GM18519 (cell line): ENCODE results near the gene ZC3H6.
"Not testable (repeated sequence)": the region's sequence is repeated elsewhere in the genome, so short reads cannot be mapped to it uniquely, and the experiment has no call there.

Experiments
- ATAC-seq: cut with Tn5 transposase; IDR thresholded peaks from one replicate; pipeline ENCODE4 v1.9.1; 2021; ENCODE audit warnings: mild to moderate bottlenecking, moderate library complexity; ENCODE audit not compliant: unreplicated experiment, low FRiP score

The ZC3H6 gene

DNA sequence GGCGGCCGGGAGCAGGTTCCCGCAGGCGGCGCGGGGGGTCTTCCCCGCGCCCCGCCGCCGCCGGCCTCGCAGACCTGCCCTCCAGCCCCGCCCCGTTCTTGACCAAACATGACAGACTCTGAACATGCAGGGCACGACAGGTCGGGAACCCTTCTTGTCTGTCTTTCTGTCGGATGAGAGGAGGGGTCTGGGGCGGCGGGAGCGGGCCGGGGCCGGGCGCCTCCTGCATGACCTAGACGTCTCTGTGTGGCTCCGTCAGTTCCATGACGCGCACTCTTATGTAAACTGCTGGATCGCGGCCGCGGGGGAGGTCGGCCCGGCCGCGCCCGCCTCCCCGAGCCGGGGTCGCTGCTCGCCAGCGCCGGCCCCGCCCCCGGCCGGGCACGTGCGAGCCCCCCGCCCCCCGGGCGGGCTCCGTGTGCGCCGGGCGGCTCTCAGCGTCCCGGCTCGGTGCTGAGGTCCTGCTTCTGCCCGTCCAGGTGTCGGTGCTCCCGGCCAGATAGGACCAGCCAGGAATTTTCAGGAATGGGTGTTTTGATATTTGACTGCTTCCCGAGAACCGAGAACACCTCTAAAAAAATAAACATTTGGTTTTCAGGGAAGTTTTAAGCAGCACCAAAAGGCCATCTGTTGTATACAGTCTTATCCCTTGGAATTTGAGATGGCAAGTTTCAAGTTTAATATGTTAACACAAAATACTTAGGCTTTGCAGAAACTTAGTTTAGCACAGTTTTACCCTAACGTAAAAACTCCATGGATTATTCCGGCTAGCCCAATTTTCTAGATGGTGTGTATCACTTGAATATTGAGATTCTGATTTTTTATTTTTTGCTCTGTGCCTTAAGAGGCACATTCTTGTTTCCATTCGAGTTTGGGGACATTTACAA, 733 bp downstream of the ZC3H6 start:
- peak; percentile 47 for ATAC-seq

- ATAC-seq = no peak
Observed at GRCh38 chr2:112276954-112277353, 1.6 kb downstream of the ZC3H6 start.

GRCh38 chr2:112277596-112278220, 2.3 kb downstream of the ZC3H6 start:
- ATAC-seq = no peak

DNA sequence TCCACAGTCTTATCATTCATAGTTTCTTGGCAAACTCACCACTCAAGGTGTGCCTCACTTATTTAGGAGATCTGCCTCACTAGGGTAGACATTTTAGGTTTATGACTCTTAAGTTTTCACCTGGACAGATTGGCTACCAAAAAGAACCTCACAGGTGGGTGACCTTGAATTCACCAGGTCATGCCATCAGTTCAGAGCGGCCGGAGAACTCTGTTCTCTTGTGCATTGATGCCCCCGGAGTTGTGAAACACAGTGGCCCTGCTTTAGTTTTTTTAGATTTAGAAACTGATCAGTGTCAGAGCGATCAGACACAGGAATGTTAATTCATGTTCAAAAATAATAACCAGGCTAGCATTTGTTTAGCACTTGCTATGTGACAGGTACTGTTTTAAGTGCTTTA, 6.7 kb downstream of the ZC3H6 start:
- not testable (repeated sequence) for ATAC-seq

- ATAC-seq = not testable (repeated sequence)
Observed at GRCh38 chr2:112283535-112283934, 8.1 kb downstream of the ZC3H6 start.

GRCh38 chr2:112290088-112290487, 14.7 kb downstream of the ZC3H6 start:
- no peak for ATAC-seq

DNA sequence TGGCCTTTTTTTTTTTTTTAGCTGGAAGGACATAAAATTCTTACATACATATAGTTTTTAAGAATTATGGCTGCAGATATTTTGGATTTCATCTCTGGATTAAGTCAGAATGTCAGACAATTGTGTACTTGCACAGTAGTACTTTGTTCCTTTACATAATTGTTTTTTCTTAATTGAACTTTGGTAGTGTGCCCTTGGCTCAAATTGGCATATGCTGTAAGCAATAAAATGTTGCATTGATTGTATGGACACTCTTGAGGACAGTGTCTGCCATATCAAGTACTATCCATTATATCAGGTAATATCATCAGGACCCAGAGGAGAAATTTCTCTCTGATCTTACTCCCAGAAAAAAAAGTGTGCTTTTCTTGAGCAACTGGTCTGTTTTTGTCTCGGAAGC, 15.3 kb downstream of the ZC3H6 start:
- ATAC-seq = no peak

DNA sequence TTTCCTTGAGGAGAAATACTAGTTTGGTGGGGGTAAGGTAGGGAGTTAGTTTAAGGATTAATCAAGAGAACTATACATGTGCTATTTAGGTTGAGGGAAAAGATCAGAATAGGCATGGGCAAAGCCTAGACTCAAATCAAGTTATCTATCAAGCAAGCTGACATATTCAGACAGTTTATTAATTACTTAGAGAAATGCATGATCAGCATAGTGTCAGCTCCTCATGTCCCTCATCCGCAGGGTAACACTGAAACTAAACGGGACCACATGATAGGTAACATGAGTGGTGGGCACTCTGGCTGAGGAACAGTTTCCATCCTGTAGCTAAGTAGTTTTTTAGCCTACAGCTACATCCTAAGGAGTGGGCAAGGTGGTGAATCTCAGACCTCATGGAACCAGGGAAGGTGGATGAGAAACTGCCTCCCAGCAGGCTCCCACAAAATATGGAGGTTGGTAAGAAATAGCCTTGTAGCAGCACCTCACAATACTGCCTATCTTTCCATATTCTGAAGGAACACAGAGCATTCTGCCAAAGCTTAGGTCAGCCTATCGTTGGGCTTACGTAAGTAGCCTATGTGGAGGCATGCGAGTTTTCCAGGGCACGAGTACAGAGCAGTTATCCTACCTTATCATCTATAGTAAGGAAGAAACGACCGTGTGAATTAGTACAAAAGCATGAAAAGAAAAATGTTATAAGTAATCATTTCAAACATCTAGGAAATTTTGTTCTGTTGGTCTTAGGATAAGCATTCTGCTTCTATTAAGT, 18.4 kb downstream of the ZC3H6 start:
- no peak for ATAC-seq

DNA sequence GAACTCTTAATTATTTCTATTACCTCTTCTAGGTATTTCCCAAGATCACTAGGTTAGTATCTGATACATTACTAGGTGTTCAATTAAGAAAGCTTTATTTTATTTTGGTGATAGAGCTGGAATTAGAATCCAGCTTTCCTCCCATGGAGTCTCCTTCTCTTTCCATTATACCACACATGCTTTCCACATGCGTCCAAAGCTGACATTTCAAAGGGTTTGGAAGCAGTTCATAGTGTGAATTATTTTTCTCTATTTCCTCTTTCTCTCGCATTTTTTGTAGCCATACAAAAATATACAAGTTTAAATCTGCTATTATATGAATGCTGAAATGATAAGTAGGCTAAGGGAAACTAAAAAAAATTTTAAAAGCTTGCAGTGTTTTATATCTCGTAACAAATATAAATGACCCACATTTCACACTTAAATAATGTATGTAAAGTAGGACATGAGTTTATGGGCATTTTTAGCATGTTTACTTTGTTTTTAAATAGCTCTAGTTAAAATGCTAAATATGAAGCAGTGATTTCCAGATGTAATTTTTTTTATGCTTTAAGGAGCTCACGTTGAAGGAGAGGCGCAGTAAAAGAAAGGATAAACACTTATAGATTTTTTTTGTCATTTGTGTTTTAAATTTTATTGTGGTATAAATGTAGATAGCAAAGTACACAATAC, 20.1 kb downstream of the ZC3H6 start:
- no peak for ATAC-seq

GRCh38 chr2:112296407-112296806, 21.0 kb downstream of the ZC3H6 start:
- ATAC-seq = no peak

- no peak for ATAC-seq
Observed at GRCh38 chr2:112301171-112301584, 25.8 kb downstream of the ZC3H6 start.

GRCh38 chr2:112301973-112302372, 26.6 kb downstream of the ZC3H6 start:
- ATAC-seq = no peak

- ATAC-seq = no peak
Observed at GRCh38 chr2:112304298-112304941, 29.0 kb downstream of the ZC3H6 start.

GRCh38 chr2:112305132-112305531, 29.7 kb downstream of the ZC3H6 start:
- ATAC-seq = no peak

DNA sequence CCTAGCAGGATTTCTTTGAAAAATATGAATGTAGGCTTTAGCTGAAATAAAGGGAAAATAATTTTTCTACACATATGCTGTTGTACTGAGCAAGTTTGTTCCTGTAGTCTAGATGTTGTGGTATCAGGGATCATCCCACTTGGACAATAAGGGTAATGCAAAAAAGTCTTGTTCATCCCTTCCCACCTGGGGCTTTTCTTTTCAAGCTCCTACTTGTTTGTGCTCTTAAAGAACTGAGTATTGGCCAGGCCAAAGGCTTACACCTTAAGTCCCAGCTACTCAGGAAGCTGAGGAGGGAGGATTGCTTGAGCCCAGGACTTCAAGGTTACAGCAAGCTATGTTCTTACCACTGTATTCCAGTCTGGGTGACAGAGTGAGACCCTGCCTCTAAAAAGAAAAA, 35.5 kb downstream of the ZC3H6 start:
- ATAC-seq = no peak

DNA sequence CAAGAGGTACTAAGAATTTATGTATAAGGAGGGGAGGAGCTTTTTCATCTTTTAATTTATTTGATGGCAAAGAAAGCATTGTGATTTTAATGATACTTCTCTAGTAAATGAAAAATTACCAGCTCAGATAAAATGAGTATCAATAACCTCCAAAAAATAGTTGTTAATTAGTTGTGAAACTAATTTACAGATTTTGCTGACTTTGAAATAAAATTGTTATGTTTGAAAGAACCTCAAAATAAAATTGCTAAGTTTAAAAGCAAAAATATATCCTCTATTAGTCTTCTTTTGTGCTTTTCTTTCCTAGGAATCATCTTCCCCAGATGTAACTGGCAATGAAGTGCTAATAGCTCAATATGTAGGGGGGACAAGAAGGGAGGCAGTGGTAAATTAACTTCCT, 36.5 kb downstream of the ZC3H6 start:
- ATAC-seq = no peak

DNA sequence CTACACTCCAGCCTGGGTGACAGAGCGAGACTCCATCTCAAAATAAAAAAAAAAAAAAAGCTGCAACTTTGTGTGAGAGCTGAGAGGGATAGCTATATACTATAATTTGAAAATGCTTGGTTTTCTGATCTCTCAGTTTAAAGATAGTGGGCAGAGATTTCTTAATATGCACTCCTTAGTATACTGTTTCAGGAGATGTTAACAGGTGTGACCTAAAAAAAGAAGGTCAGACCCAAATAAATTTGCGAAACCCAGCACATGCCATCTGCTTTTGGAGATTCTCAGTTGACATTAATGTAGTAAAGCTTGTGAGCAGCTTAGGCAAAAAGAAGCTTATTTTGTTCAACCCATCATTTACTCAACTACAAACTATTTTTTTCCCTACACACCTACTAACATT, 37.4 kb downstream of the ZC3H6 start:
- no peak for ATAC-seq

DNA sequence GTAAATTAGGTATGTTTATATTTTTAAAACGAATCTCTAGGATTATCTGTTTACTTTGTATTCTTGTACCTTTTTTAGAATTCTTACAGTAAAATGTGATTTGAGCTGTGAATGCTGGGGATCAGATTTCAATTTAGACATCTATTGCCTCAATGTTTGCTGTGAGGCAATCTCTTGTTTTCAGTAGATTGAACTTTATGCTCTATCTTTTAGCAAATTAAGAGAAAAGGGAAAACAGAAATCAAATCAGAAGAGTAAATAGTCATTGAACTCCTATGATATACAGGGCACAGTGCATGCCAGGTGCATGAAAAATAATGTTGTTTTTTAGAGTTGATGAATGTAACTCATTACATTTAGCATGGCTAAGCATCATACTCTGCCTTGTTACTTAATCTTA, 39.5 kb downstream of the ZC3H6 start:
- no peak for ATAC-seq

DNA sequence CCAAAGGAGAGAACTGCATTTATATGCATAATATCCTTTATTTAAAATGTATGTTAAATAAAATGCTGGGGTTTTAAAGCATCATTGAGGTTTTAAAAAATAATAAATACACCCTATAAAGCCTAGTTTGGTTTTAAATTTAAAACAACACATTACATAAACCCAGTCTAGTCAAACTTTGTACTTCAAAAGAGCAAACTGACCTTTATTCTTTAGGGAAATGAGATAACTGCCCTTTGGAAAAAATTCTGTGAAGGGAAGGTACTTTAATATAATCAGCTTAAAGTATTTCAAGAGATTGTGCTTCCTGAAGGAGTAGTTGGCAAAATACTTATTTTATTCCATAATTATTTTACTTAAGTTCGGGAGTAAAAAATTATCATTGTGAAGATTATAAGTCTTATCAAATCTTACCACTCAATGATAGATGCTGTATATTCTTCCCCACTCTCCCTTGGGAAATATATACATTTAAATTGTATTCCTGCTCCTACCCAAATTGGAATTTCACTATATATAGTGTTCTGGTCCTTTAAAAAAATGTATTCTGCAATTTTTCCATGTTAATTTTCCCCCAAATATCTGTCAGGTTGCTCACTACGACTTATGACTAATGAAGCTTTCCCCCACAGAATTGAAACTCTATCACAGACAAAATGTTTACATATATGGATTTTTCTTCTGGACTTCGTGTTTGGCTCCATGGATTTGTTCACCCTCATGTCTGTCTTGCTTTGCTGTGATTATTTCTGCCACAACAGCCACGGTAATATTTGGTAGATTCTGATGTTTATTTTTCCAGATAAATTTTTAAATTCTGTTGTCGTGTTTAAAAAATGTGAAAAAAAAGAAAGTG, 42.1 kb downstream of the ZC3H6 start:
- no peak for ATAC-seq
